B cell (primary cell): Measurements from ENCODE around the gene AIG1. TPM values are rescaled to one million over a fixed set of nuclear protein-coding genes. Genes with fewer than 3 reads are reported as not detected.

ENCODE experiments used
- ATAC-seq: fragments of 200-7000 bp; cut with Tn5 transposase; one replicate; pipeline ENCODE4 v1.10.0; 2021; ENCODE audit warnings: low read depth, mild to moderate bottlenecking, moderate number of reproducible peaks, moderate library complexity
- CTCF ChIA-PET: fragments of 350-600 bp; sonication (Branson Sonifier 250); formaldehyde crosslinking; loops from one replicate; lab custom pipeline; 2021; ENCODE audit warnings: antibody characterized with exemption, inconsistent platforms; lab: Charles Lee
- POLR2A ChIA-PET: fragments of 350-600 bp; sonication (Branson Sonifier 250); formaldehyde crosslinking; loops from one replicate; lab custom pipeline; 2021; ENCODE audit warnings: antibody characterized with exemption; lab: Charles Lee
- DNase-seq: peaks from one replicate; pipeline ENCODE4 v3.0.0; 2013
- H2AFZ ChIP-seq: 2 replicates; pipeline ENCODE4 v1.6.1; 2012; ENCODE audit warnings: mild to moderate bottlenecking, low read depth, low read length; ENCODE audit not compliant: insufficient read depth, poor library complexity, severe bottlenecking
- H3K27ac ChIP-seq, 2 donors: 1 replicate in 1 of 2; 2 replicates in 1 of 2; pipeline ENCODE4 v1.5.1; 2012 to 2013; ENCODE audit warnings: low read length in 2 of 2, mild to moderate bottlenecking in 2 of 2, moderate library complexity in 1 of 2
- H3K27me3 ChIP-seq, 4 experiments: fragments of 200-600 bp in 1 of 4; sonication (generic) in 1 of 4; replicated peaks in 1 of 4; 1 replicate in 2 of 4; 2 replicates in 2 of 4; pipeline versions ENCODE4 v1.6.1 to v1.7.0; 2013 to 2016; ENCODE audit warnings: low read length in 3 of 4, mild to moderate bottlenecking in 2 of 4, mixed read lengths in 1 of 4, moderate library complexity in 1 of 4; ENCODE audit not compliant: insufficient read depth in 4 of 4, control insufficient read depth in 3 of 4; ENCODE audit errors: control extremely low read depth in 1 of 4
- H3K36me3 ChIP-seq, 2 experiments: replicated peaks in 1 of 2; 1 replicate in 1 of 2; 2 replicates in 1 of 2; pipeline versions ENCODE4 v1.6.1 to v1.7.1; 2013; ENCODE audit warnings: low read length in 1 of 2; ENCODE audit not compliant: insufficient read depth in 2 of 2, control insufficient read depth in 1 of 2; ENCODE audit errors: control extremely low read depth in 1 of 2, extremely low read depth in 1 of 2
- H3K4me1 ChIP-seq, 2 donors: fragments of 200-600 bp in 1 of 2; sonication (generic) in 1 of 2; 1 replicate in 1 of 2; 2 replicates in 1 of 2; pipeline versions ENCODE4 v1.5.1 to v1.6.1; 2013 to 2017; ENCODE audit warnings: low read length in 2 of 2; ENCODE audit not compliant: control insufficient read depth in 2 of 2, insufficient read depth in 2 of 2
- H3K4me2 ChIP-seq: replicated peaks from 2 replicates; pipeline ENCODE3; 2012; ENCODE audit warnings: mild to moderate bottlenecking, low read depth, low read length; ENCODE audit not compliant: poor library complexity, severe bottlenecking
- H3K4me3 ChIP-seq, 5 experiments: fragments of 200-600 bp in 1 of 5; sonication (generic) in 1 of 5; 1 replicate in 3 of 5; 2 replicates in 2 of 5; pipeline versions ENCODE4 v1.5.1 to v1.7.0; 2011 to 2016; ENCODE audit warnings: low read length in 4 of 5, mild to moderate bottlenecking in 4 of 5, low read depth in 2 of 5, control low read depth in 1 of 5, moderate library complexity in 1 of 5; ENCODE audit not compliant: insufficient read depth in 1 of 5; ENCODE audit errors: control extremely low read depth in 1 of 5, extremely low read depth in 1 of 5
- H3K79me2 ChIP-seq: fragments of 200-600 bp; sonication (generic); one replicate; pipeline ENCODE4 v1.6.0; 2016; ENCODE audit warnings: low read length; ENCODE audit not compliant: control insufficient read depth, insufficient read depth
- H3K9ac ChIP-seq: fragments of 200-600 bp; sonication (generic); 2 replicates; pipeline ENCODE4 v1.6.1; 2017; ENCODE audit warnings: mild to moderate bottlenecking, low read length, moderate library complexity
- H3K9me3 ChIP-seq, 3 donors: one replicate each; pipeline versions ENCODE4 v1.6.1 to v1.7.1; 2013; ENCODE audit warnings: low read length in 2 of 3; ENCODE audit not compliant: control insufficient read depth in 2 of 3, insufficient read depth in 1 of 3; ENCODE audit errors: control extremely low read depth in 1 of 3
- H4K20me1 ChIP-seq: 2 replicates; pipeline ENCODE4 v1.6.0; 2012; ENCODE audit warnings: mild to moderate bottlenecking, low read length; ENCODE audit not compliant: insufficient read depth, control insufficient read depth, poor library complexity, severe bottlenecking
- H3K27ac Mint-ChIP-seq: one replicate; pipeline ENCODE4 v1.8.0; 2021; ENCODE audit warnings: mixed read lengths
- H3K27me3 Mint-ChIP-seq: one replicate; pipeline ENCODE4 v1.8.0; 2021; ENCODE audit warnings: mixed read lengths
- H3K4me1 Mint-ChIP-seq: one replicate; pipeline ENCODE4 v1.8.0; 2021; ENCODE audit warnings: mixed read lengths
- H3K4me3 Mint-ChIP-seq: one replicate; pipeline ENCODE4 v1.8.0; 2021; ENCODE audit warnings: mixed read lengths
- H3K9me3 Mint-ChIP-seq: one replicate; pipeline ENCODE4 v1.8.0; 2022; ENCODE audit warnings: mixed read lengths; ENCODE audit not compliant: insufficient read depth
- CTCF ChIP-seq: fragments of 200-600 bp; IDR thresholded peaks from one replicate; pipeline ENCODE4 v1.8.0; 2022; ENCODE audit warnings: antibody characterized with exemption, mild to moderate bottlenecking
- EZH2 ChIP-seq: IDR thresholded peaks from 2 replicates; pipeline ENCODE4 v1.6.1; 2012; ENCODE audit warnings: borderline replicate concordance, low read depth, mild to moderate bottlenecking, moderate library complexity, low read length; ENCODE audit not compliant: insufficient read depth, poor library complexity, severe bottlenecking
- WGBS: methylation state at CpG from one replicate; pipeline ENCODE4 v1.1.5; 2013; ENCODE audit warnings: missing lambda C conversion rate; ENCODE audit not compliant: insufficient coverage; 5-methylcytosine and 5-hydroxymethylcytosine counted together
- intact Hi-C: fragments of 100-400 bp; cut with micrococcal nuclease; formaldehyde crosslinking; loops from one replicate; pipeline ENCODE4 v1.10.0; 2022
- polyA plus RNA-seq: library from polyadenylated mRNA; depleted of rRNA; stranded (reverse); fragments of >200 nt; gene quantifications from 2 replicates; pipeline ENCODE4 v1.2.3, GENCODE V29; 2012
- total RNA-seq, 2 donors: library from RNA; stranded (reverse); fragments of 120-200 nt in 1 of 2; gene quantifications; 1 replicate in 1 of 2; 2 replicates in 1 of 2; pipeline versions ENCODE4 v1.2.3 to v1.2.4, GENCODE V29; 2013 to 2022

AIG1 gene
- total and polyA plus RNA-seq, 2 donors (not counting 1 experiment from before 2014, with no cell fraction given) = 7.0 to 9.0 TPM

- ATAC-seq = no peak
- Histone ChIP-seq H3K79me2 (no peaks in the 10 kb centered on the region), H4K20me1 (no peaks in the 10 kb centered on the region), H3K4me2 (no peak overlapping the region), H3K4me3 (no peak overlapping the region), H3K9me3 (no peaks in the 10 kb centered on the region), H3K27me3 (no peaks in the 10 kb centered on the region), H2AFZ (no peak overlapping the region), H3K36me3 (no peaks in the 10 kb centered on the region), H3K4me1 (no peaks in the 10 kb centered on the region), H3K9ac (no peak overlapping the region), H3K27ac (no peak overlapping the region)
- CTCF ChIA-PET = interaction anchor here (0.7 to 0.8 kb wide), 2 partner anchors 10 to 13 kb away, joined by 3 read pairs; no protein-coding TSS in a partner anchor
- DNase-seq = no peak
- intact Hi-C loops = no loop called here
- Mint-ChIP-seq H3K27ac (no peak overlapping the region), H3K9me3 (peaks cover 4% of the 10 kb centered on the region), H3K4me1 (no peaks in the 10 kb centered on the region), H3K27me3 (peaks cover 5% of the 10 kb centered on the region), H3K4me3 (no peak overlapping the region)
- TF ChIP-seq CTCF (no peak), EZH2 (no peak)
- POLR2A ChIA-PET = no interaction called here
- WGBS = no CpG with 5 or more reads among the region's 2 CpGs
Measured at GRCh38 chr6:143385636-143386035, 324.9 kb downstream of the AIG1 start.

GRCh38 chr6:143390278-143390677 is 329.6 kb downstream of the AIG1 start:
- H3K4me2 ChIP-seq = no peak overlapping the region
- Mint-ChIP-seq H3K27me3 (peaks cover 6% of the 10 kb centered on the region), H3K4me3 (no peak overlapping the region), H3K4me1 (no peaks in the 10 kb centered on the region), H3K27ac (no peak overlapping the region), H3K9me3 (no peaks in the 10 kb centered on the region)
- TF ChIP-seq EZH2 = no peak
- TF ChIP-seq CTCF = no peak
- no peaks in the 10 kb centered on the region for H4K20me1 ChIP-seq
- ATAC-seq (no peak), DNase-seq (no peak)
- H3K27ac ChIP-seq = no peak overlapping the region
- intact Hi-C loops = no loop called here
- no peaks in the 10 kb centered on the region for H3K9me3 ChIP-seq
- H3K4me1 ChIP-seq = no peaks in the 10 kb centered on the region
- no peak overlapping the region for H3K4me3 ChIP-seq
- no peak overlapping the region for H3K9ac ChIP-seq
- no peaks in the 10 kb centered on the region for H3K36me3 ChIP-seq
- ChIA-PET CTCF (no interaction called here), POLR2A (no interaction called here)
- no peaks in the 10 kb centered on the region for H3K79me2 ChIP-seq
- WGBS = 90% methylated on average over 2 of the region's 3 CpGs
- H2AFZ ChIP-seq = no peak overlapping the region
- H3K27me3 ChIP-seq = no peaks in the 10 kb centered on the region

Other genes starting within 250 kb of the AIG1 start
- 31.8 and 31.9 TPM in 2 replicates for gene HIVEP2, start 115.7 kb upstream of the AIG1 start, total RNA-seq
- 5.8 and 6.3 TPM in 2 replicates for gene HIVEP2, start 115.7 kb upstream of the AIG1 start, polyA plus RNA-seq